ENCODE results near the gene GIT1. TPM values are rescaled to one million over a fixed set of nuclear protein-coding genes. Genes with fewer than 3 reads are reported as not detected.

Gene GIT1
- total RNA-seq, 1 experiment from 2014 or later: 46.5 TPM

DNA sequence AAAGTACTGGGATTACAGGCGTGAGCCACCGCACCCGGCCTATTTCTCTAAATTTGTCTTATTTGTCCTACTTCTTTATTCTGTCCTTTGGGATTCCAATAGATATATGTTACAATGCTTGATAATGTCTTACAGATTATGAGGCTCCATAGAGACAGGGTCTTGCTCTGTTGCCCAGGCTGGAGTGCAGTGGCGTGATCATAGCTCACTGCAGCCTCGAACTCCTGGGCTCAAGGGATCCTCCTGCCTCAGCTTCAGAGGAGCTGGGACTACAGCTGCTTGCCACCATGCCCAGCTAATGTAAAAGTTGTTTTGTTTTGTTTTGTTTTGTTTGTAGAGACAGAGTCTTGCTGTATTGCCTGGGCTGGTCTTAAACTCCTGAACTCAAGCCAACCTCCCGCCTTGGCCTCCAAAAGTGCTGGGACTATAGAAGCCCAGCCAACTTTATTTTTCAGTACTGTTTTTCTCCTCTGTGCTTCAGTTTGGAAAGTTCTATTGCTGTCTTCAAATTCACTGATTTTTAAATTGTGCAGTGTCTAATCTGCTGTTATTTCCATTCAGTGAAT, 13.7 kb upstream of the GIT1 start:
- TF ChIP-seq, protein P1, sequence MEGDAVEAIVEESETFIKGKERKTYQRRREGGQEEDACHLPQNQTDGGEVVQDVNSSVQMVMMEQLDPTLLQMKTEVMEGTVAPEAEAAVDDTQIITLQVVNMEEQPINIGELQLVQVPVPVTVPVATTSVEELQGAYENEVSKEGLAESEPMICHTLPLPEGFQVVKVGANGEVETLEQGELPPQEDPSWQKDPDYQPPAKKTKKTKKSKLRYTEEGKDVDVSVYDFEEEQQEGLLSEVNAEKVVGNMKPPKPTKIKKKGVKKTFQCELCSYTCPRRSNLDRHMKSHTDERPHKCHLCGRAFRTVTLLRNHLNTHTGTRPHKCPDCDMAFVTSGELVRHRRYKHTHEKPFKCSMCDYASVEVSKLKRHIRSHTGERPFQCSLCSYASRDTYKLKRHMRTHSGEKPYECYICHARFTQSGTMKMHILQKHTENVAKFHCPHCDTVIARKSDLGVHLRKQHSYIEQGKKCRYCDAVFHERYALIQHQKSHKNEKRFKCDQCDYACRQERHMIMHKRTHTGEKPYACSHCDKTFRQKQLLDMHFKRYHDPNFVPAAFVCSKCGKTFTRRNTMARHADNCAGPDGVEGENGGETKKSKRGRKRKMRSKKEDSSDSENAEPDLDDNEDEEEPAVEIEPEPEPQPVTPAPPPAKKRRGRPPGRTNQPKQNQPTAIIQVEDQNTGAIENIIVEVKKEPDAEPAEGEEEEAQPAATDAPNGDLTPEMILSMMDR (IDR thresholded peaks at IDR 0.05; ENCODE audit: insufficient read depth in 1 of 2, low read depth in 1 of 2, low read length in 1 of 2, severe bottlenecking in 1 of 2, unreplicated experiment in 1 of 2): no peak
- no peak overlapping the region for H3K27ac Mint-ChIP-seq (ENCODE audit: unreplicated experiment)
- Histone ChIP-seq H3K9me3 (no peaks in the 10 kb centered on the region), H3K4me1 (no peaks in the 10 kb centered on the region), H3K27me3 (replicated peaks; ENCODE audit: control insufficient read depth, insufficient read depth, low read length) (no peaks in the 10 kb centered on the region), H3K4me3 (ENCODE audit: low read depth, low read length) (no peak overlapping the region), H3K36me3 (ENCODE audit: control insufficient read depth, insufficient read depth, low read length) (no peaks in the 10 kb centered on the region)
- ChIA-PET CTCF (no interaction called here), POLR2A (no interaction called here)
- no peaks in the 10 kb centered on the region for H3K9me3 Mint-ChIP-seq (ENCODE audit: unreplicated experiment)
- no TSS peak for BruUV-seq (replicated peaks)
- H3K4me3 Mint-ChIP-seq (ENCODE audit: unreplicated experiment): no peak overlapping the region
- no peaks in the 10 kb centered on the region for H3K27me3 Mint-ChIP-seq (ENCODE audit: insufficient read depth, unreplicated experiment)
- H3K4me1 Mint-ChIP-seq (ENCODE audit: low read depth, unreplicated experiment): no peaks in the 10 kb centered on the region
- H3K36me3 Mint-ChIP-seq (ENCODE audit: insufficient read depth, unreplicated experiment): no peaks in the 10 kb centered on the region
- intact Hi-C loops (cut with micrococcal nuclease; ENCODE audit: unreplicated experiment): no loop called here
- DNase-seq: no peak

DNA sequence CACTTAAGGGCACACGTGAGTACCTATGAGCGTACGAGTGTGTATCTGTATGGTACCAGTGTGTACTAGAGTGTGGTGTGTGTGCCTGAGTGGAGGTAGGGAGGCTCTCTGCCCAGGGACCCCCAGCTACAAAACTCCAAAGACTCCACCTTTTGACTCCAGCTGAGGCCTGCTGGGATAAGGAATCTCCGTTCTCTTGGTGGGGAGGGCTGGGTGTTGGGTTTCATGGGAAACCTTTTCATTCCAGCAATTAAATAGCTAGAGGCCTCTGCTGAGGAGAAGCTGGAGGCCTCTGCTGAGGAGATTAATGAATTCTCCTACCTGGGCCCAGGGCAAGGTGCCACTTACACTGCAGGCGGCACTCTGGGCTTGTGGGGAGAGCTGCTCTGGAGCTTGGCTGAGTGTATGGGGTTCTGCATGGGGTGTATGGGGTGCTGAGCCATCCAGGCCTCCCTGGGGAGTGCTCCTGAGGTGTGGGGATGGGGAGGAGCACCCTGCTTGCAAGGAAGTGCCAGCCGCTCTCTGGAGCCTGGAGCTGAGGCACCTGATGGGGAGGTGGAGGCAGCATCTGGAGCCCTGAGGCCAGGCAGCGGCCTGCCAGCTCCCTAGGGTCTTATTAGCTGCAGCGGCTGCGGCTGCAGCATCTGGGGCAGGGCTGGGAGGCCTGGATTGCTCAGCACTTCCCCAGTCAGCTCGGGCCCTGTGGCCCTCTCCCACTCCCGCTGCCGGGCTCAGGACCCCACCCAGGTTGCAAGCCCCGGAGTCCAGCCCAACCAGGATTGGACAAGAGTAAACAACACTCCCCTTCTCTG, 8.1 kb upstream of the GIT1 start:
- no TSS peak for BruUV-seq (replicated peaks)
- Histone ChIP-seq H3K4me1 (peaks cover 14% of the 10 kb centered on the region), H3K27me3 (replicated peaks; ENCODE audit: control insufficient read depth, insufficient read depth, low read length) (no peaks in the 10 kb centered on the region), H3K4me3 (ENCODE audit: low read depth, low read length) (no peak overlapping the region), H3K9me3 (no peaks in the 10 kb centered on the region), H3K36me3 (ENCODE audit: control insufficient read depth, insufficient read depth, low read length) (no peaks in the 10 kb centered on the region)
- intact Hi-C loops (cut with micrococcal nuclease; ENCODE audit: unreplicated experiment): loop anchor here (10.0 kb wide), 1 partner anchor 63 kb away; no protein-coding TSS in a partner anchor
- no peak for DNase-seq
- Mint-ChIP-seq H3K4me3 (ENCODE audit: unreplicated experiment) (no peak overlapping the region), H3K27me3 (ENCODE audit: insufficient read depth, unreplicated experiment) (no peaks in the 10 kb centered on the region), H3K27ac (ENCODE audit: unreplicated experiment) (no peak overlapping the region), H3K4me1 (ENCODE audit: low read depth, unreplicated experiment) (no peaks in the 10 kb centered on the region), H3K9me3 (ENCODE audit: unreplicated experiment) (no peaks in the 10 kb centered on the region), H3K36me3 (ENCODE audit: insufficient read depth, unreplicated experiment) (no peaks in the 10 kb centered on the region)
- POLR2A ChIA-PET: interaction anchor here (0.6 to 0.7 kb wide), 2 partner anchors 12 to 19 kb away, joined by 3 to 4 read pairs; no protein-coding TSS in a partner anchor
- TF ChIP-seq, protein P1 (IDR thresholded peaks at IDR 0.05; ENCODE audit: insufficient read depth in 1 of 2, low read depth in 1 of 2, low read length in 1 of 2, severe bottlenecking in 1 of 2, unreplicated experiment in 1 of 2): no peak
- CTCF ChIA-PET: interaction anchor here (0.7 to 1.7 kb wide), 3 partner anchors 20 to 228 kb away, joined by 3 to 9 read pairs (median 4); no protein-coding TSS in a partner anchor

DNA sequence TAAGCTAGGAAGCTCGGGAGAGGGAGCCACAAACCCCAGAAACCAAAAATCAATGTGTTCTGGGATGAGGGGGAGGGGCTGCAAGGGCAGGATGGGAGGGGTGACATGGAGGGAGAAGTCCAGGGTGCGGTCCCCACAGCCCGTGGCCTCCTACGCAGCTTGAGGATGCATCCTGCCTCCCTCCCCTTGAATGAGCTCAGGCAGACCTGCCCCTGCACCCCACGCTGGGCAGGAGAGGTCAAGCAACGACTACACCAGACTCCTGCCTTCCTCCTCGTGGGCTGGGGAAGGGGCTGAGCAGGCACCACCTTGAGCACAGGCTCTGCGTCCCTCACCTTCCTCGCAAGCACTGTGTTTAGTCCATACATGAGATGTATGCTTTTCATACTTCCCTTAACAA, 7.4 kb upstream of the GIT1 start:
- Mint-ChIP-seq H3K9me3 (ENCODE audit: unreplicated experiment) (no peaks in the 10 kb centered on the region), H3K4me3 (ENCODE audit: unreplicated experiment) (no peak overlapping the region), H3K27me3 (ENCODE audit: insufficient read depth, unreplicated experiment) (no peaks in the 10 kb centered on the region), H3K4me1 (ENCODE audit: low read depth, unreplicated experiment) (no peaks in the 10 kb centered on the region), H3K27ac (ENCODE audit: unreplicated experiment) (no peak overlapping the region), H3K36me3 (ENCODE audit: insufficient read depth, unreplicated experiment) (no peaks in the 10 kb centered on the region)
- no peaks in the 10 kb centered on the region for H3K27me3 ChIP-seq (replicated peaks; ENCODE audit: control insufficient read depth, insufficient read depth, low read length)
- no peaks in the 10 kb centered on the region for H3K36me3 ChIP-seq (ENCODE audit: control insufficient read depth, insufficient read depth, low read length)
- TF ChIP-seq, protein P1 (IDR thresholded peaks at IDR 0.05; ENCODE audit: insufficient read depth in 1 of 2, low read depth in 1 of 2, low read length in 1 of 2, severe bottlenecking in 1 of 2, unreplicated experiment in 1 of 2): no peak
- intact Hi-C loops (cut with micrococcal nuclease; ENCODE audit: unreplicated experiment): loop anchor here (10.0 kb wide), 1 partner anchor 62 kb away; no protein-coding TSS in a partner anchor
- H3K4me3 ChIP-seq (ENCODE audit: low read depth, low read length): no peak overlapping the region
- CTCF ChIA-PET: interaction anchor here (0.7 to 1.7 kb wide), 2 partner anchors 21 to 227 kb away, joined by 3 to 9 read pairs; no protein-coding TSS in a partner anchor
- POLR2A ChIA-PET: no interaction called here
- DNase-seq: no peak
- no TSS peak for BruUV-seq (replicated peaks)
- peaks cover 22% of the 10 kb centered on the region for H3K4me1 ChIP-seq
- H3K9me3 ChIP-seq: no peaks in the 10 kb centered on the region
